ENCODE measurements around the gene PIGQ. TPM values are rescaled to one million over a fixed set of nuclear protein-coding genes. Genes with fewer than 3 reads are reported as not detected.
A peak's percentile ranks its signal among the peaks of the same experiment; 100 is the strongest.

PIGQ gene
- total RNA-seq, 2 donors from 2014 or later = 25.6 to 59.3 TPM

GRCh38 chr16:610513-611381, 41.0 kb downstream of the PIGQ start:
- DNase-seq = peak; percentile 63
- no peak overlapping the region for H3K27ac ChIP-seq
- intact Hi-C loops (cut with DNase I) = no loop called here

GRCh38 chr16:615122-615521, 45.4 kb downstream of the PIGQ start:
- no peaks in the 10 kb centered on the region for H3K36me3 ChIP-seq
- H3K4me1 ChIP-seq = no peaks in the 10 kb centered on the region
- no peak for DNase-seq
- intact Hi-C loops (cut with DNase I) = no loop called here
- H3K9ac ChIP-seq (ENCODE audit: low read depth in 2 of 2, low read length in 2 of 2) = no peak overlapping the region
- no peak for TF ChIP-seq CTCF (IDR thresholded peaks at IDR 0.05)
- H3K27ac ChIP-seq = no peak overlapping the region
- no peaks in the 10 kb centered on the region for H3K27me3 ChIP-seq
- H3K4me3 ChIP-seq = no peak overlapping the region
- H3K9me3 ChIP-seq = no peaks in the 10 kb centered on the region

More at GRCh38 chr16:610513-611381, 41.0 kb downstream of the PIGQ start:
- H3K36me3 ChIP-seq = no peaks in the 10 kb centered on the region
- no peak overlapping the region for H3K4me3 ChIP-seq
- peak overlapping the region in 1 of 2 donors; percentile 43 for H3K9ac ChIP-seq (ENCODE audit: low read depth in 2 of 2, low read length in 2 of 2)
- H3K4me1 ChIP-seq = no peaks in the 10 kb centered on the region
- H3K27me3 ChIP-seq = no peaks in the 10 kb centered on the region
- no peaks in the 10 kb centered on the region for H3K9me3 ChIP-seq
- TF ChIP-seq CTCF (IDR thresholded peaks at IDR 0.05) = peak; percentile 63

- Histone ChIP-seq H3K27ac (no peak overlapping the region), H3K9me3 (no peaks in the 10 kb centered on the region), H3K9ac (ENCODE audit: low read depth in 2 of 2, low read length in 2 of 2) (no peak overlapping the region), H3K27me3 (no peaks in the 10 kb centered on the region), H3K4me3 (no peak overlapping the region), H3K36me3 (no peaks in the 10 kb centered on the region), H3K4me1 (no peaks in the 10 kb centered on the region)
- intact Hi-C loops (cut with DNase I) = no loop called here
- DNase-seq = no peak
- TF ChIP-seq CTCF (IDR thresholded peaks at IDR 0.05) = no peak
Measured at GRCh38 chr16:616733-617586, 47.2 kb downstream of the PIGQ start.

- no peak overlapping the region for H3K27ac ChIP-seq
- TF ChIP-seq CTCF (IDR thresholded peaks at IDR 0.05) = no peak
- H3K9ac ChIP-seq (ENCODE audit: low read depth in 2 of 2, low read length in 2 of 2) = no peak overlapping the region
- H3K4me1 ChIP-seq = no peaks in the 10 kb centered on the region
- H3K9me3 ChIP-seq = no peaks in the 10 kb centered on the region
- DNase-seq = no peak
- no peak overlapping the region for H3K4me3 ChIP-seq
- no peaks in the 10 kb centered on the region for H3K27me3 ChIP-seq
- intact Hi-C loops (cut with DNase I) = no loop called here
- no peaks in the 10 kb centered on the region for H3K36me3 ChIP-seq
Measured at GRCh38 chr16:617855-618254, 48.1 kb downstream of the PIGQ start.

- no peaks in the 10 kb centered on the region for H3K9me3 ChIP-seq
- H3K27ac ChIP-seq = no peak overlapping the region
- DNase-seq = no peak
- H3K4me3 ChIP-seq = no peak overlapping the region
- intact Hi-C loops (cut with DNase I) = no loop called here
- H3K4me1 ChIP-seq = no peaks in the 10 kb centered on the region
- no peaks in the 10 kb centered on the region for H3K27me3 ChIP-seq
- no peak overlapping the region for H3K9ac ChIP-seq (ENCODE audit: low read depth in 2 of 2, low read length in 2 of 2)
- H3K36me3 ChIP-seq = no peaks in the 10 kb centered on the region
- no peak for TF ChIP-seq CTCF (IDR thresholded peaks at IDR 0.05)
Measured at GRCh38 chr16:619476-620100, 49.8 kb downstream of the PIGQ start.

Measured in colonic mucosa (tissue), 4 donors.